Endothelial cell of umbilical vein (primary cell): ENCODE results near the gene FAM221B. TPM values are rescaled to one million over a fixed set of nuclear protein-coding genes. Genes with fewer than 3 reads are reported as not detected.

ENCODE experiments used
- BruUV-seq: library from RNA; stranded (reverse); fragments of 400-500 nt; replicated peaks from 2 replicates; lab custom pipeline; 2021; lab: Mats Ljungman, UMichigan
- CTCF ChIA-PET: fragments of 300-600, 350-600 bp; sonication (Branson Sonifier 250); formaldehyde crosslinking; loops from one replicate; lab custom pipeline; 2021; ENCODE audit warnings: antibody characterized with exemption, inconsistent platforms; lab: Charles Lee
- POLR2A ChIA-PET: fragments of 300-600, 350-600 bp; sonication (Branson Sonifier 250); formaldehyde crosslinking; loops from one replicate; lab custom pipeline; 2021; ENCODE audit warnings: antibody characterized with exemption, inconsistent platforms; lab: Charles Lee
- DNase-seq: peaks from one replicate; pipeline ENCODE4 v3.0.0-alpha.2; 2011; ENCODE audit warnings: low read depth, low spot score
- FAIRE-seq: peaks from 2 replicates; lab custom pipeline; 2011; peaks lifted over from hg19 to GRCh38; lab: Jason Lieb, UNC
- H2AFZ ChIP-seq: 2 replicates; pipeline ENCODE4 v1.6.0; 2012; ENCODE audit warnings: low read depth, low read length, control low read depth, inconsistent platforms
- H3K27ac ChIP-seq: 2 replicates; pipeline ENCODE4 v1.5.1; 2011; ENCODE audit warnings: low read depth, mild to moderate bottlenecking, control low read depth, low read length, moderate library complexity; ENCODE audit not compliant: insufficient read depth
- H3K27me3 ChIP-seq, 2 experiments: 2 replicates each; pipeline versions ENCODE4 v1.6.0 to v1.6.1; 2011; ENCODE audit warnings: low read length in 2 of 2, mixed read lengths in 1 of 2; ENCODE audit not compliant: control insufficient read depth in 2 of 2, insufficient read depth in 2 of 2
- H3K36me3 ChIP-seq, 2 experiments: 2 replicates in 1 of 2; 3 replicates in 1 of 2; pipeline ENCODE4 v1.5.1; 2011; ENCODE audit warnings: low read length in 2 of 2, mild to moderate bottlenecking in 1 of 2, moderate library complexity in 1 of 2; ENCODE audit not compliant: control insufficient read depth in 2 of 2, insufficient read depth in 2 of 2; ENCODE audit errors: extremely low read depth in 1 of 2
- H3K4me1 ChIP-seq: 3 replicates; pipeline ENCODE4 v1.5.1; 2011; ENCODE audit warnings: mild to moderate bottlenecking, low read length; ENCODE audit not compliant: control insufficient read depth, insufficient read depth; ENCODE audit errors: extremely low read depth
- H3K4me2 ChIP-seq: 2 replicates; pipeline ENCODE4 v1.6.1; 2011; ENCODE audit warnings: low read length, control low read depth, mixed read lengths; ENCODE audit not compliant: insufficient read depth
- H3K4me3 ChIP-seq, 3 experiments: fragments of 200-600 bp in 1 of 3; sonication (generic), shearing (Covaris generic) in 1 of 3; replicated peaks in 1 of 3; 2 replicates each; pipeline ENCODE4 v1.5.1; 2011 to 2016; ENCODE audit warnings: control low read depth in 3 of 3, low read length in 3 of 3, mild to moderate bottlenecking in 2 of 3, inconsistent platforms in 1 of 3, low read depth in 1 of 3, moderate library complexity in 1 of 3; ENCODE audit not compliant: insufficient read depth in 1 of 3
- H3K79me2 ChIP-seq: 2 replicates; pipeline ENCODE4 v1.6.0; 2012; ENCODE audit warnings: low read length, inconsistent platforms; ENCODE audit not compliant: control insufficient read depth, insufficient read depth
- H3K9ac ChIP-seq: replicated peaks from 2 replicates; pipeline ENCODE3; 2011; ENCODE audit warnings: low read length, control low read depth; ENCODE audit not compliant: insufficient read depth; ENCODE audit errors: extremely low read depth
- H3K9me1 ChIP-seq: replicated peaks from 3 replicates; pipeline ENCODE4 v1.6.0; 2011; ENCODE audit warnings: mild to moderate bottlenecking, low read length; ENCODE audit not compliant: control insufficient read depth, insufficient read depth; ENCODE audit errors: extremely low read depth
- H3K9me3 ChIP-seq: replicated peaks from 2 replicates; pipeline ENCODE4 v1.5.1; 2012; ENCODE audit warnings: low read length, inconsistent platforms; ENCODE audit not compliant: control insufficient read depth, insufficient read depth
- H4K20me1 ChIP-seq: replicated peaks from 2 replicates; pipeline ENCODE3; 2011; ENCODE audit warnings: mild to moderate bottlenecking, low read length; ENCODE audit not compliant: control insufficient read depth, insufficient read depth; ENCODE audit errors: extremely low read depth
- EZH2 ChIP-seq: IDR thresholded peaks from 2 replicates; pipeline ENCODE4 v1.6.1; 2012; ENCODE audit warnings: borderline replicate concordance, low read depth, mild to moderate bottlenecking, moderate library complexity, low read length, inconsistent platforms; ENCODE audit not compliant: severe bottlenecking
- FOS ChIP-seq: IDR thresholded peaks from 2 replicates; pipeline ENCODE4 v1.6.1; 2011; ENCODE audit warnings: mild to moderate bottlenecking, low read length, moderate library complexity, borderline replicate concordance; ENCODE audit not compliant: insufficient read depth
- GATA2 ChIP-seq: IDR thresholded peaks from 2 replicates; pipeline ENCODE4 v1.7.0; 2011; ENCODE audit warnings: low read depth, mild to moderate bottlenecking, moderate library complexity, mixed read lengths, low read length; ENCODE audit not compliant: insufficient read length, insufficient read depth
- JUN ChIP-seq: IDR thresholded peaks from 2 replicates; pipeline ENCODE4 v1.6.1; 2011; ENCODE audit warnings: borderline replicate concordance, low read depth; ENCODE audit not compliant: insufficient read length, insufficient read depth
- MYC ChIP-seq: IDR thresholded peaks from one replicate; pipeline ENCODE4 v1.6.1; 2011; ENCODE audit warnings: mild to moderate bottlenecking, low read depth, low read length
- POLR2A ChIP-seq: IDR thresholded peaks from 2 replicates; pipeline ENCODE4 v1.6.1; 2012; ENCODE audit warnings: low read depth, mild to moderate bottlenecking, control low read depth, low read length
- POLR2AphosphoS5 ChIP-seq: IDR thresholded peaks from 2 replicates; pipeline ENCODE4 v1.6.1; 2012; ENCODE audit warnings: low read depth, mild to moderate bottlenecking, control low read depth, low read length, moderate library complexity; ENCODE audit not compliant: insufficient read depth
- dilution Hi-C: fragments of 300-500 bp; cut with MboI; formaldehyde crosslinking; loops from one replicate; pipeline ENCODE4 v1.15.0; 2019; ENCODE audit warnings: low sequenced_read_pairs; ENCODE audit not compliant: extremely low pct_ligation_motif_present
- intact Hi-C: fragments of 100-400 bp; cut with micrococcal nuclease; formaldehyde crosslinking; loops from one replicate; pipeline ENCODE4 v1.10.0; 2022
- polyA plus RNA-seq, 4 experiments: library from polyadenylated mRNA; depleted of rRNA in 3 of 4; stranded (reverse) in 3 of 4; unstranded in 1 of 4; fragments of >200 nt; gene quantifications; 2 replicates each; pipeline versions ENCODE4 v1.2.1 to v1.2.3, GENCODE V29; 2011 to 2012; ENCODE audit warnings: missing spikeins in 1 of 4
- total RNA-seq: library from RNA; stranded (reverse); gene quantifications from 2 replicates; pipeline ENCODE4 v1.2.3, GENCODE V29; 2021
- TF ChIP-seq, protein P1 (sequence below), 2 donors: IDR thresholded peaks; 1 replicate in 1 of 2; 2 replicates in 1 of 2; pipeline ENCODE4 v1.5.1; 2011; ENCODE audit warnings: low read length in 2 of 2, mild to moderate bottlenecking in 2 of 2, moderate library complexity in 2 of 2, control low read depth in 1 of 2, inconsistent platforms in 1 of 2, low read depth in 1 of 2; ENCODE audit not compliant: insufficient read depth in 1 of 2; ENCODE audit errors: extremely low read depth in 1 of 2
- TF ChIP-seq, protein P2 (sequence below): IDR thresholded peaks from 2 replicates; pipeline ENCODE4 v1.6.1; 2011; ENCODE audit not compliant: insufficient read depth, insufficient read length

The FAM221B gene
- total and polyA plus RNA-seq, 2 donors (not counting 3 experiments of a cell fraction or from before 2014, with no cell fraction given) = not detected

DNA sequence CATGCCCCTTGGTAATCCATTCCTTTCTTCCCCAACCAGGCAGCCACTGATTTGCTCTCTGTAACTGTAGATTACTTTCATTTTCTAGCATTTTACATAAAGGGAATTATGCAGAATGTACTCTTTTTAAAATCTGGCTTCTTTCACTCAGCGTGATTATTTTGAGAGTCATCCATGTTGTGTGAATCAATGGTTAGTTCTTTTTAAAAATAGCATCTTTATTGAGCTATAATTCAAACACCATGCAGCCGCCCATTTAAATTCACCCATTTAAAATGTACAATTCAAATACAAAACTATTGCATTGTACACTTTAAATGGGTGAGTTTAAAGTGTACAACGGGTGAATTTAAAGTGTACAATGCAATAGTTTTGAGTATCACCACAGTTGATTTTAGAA lies 44.0 kb upstream of the FAM221B start:
- intact Hi-C loops (no loop called here), dilution Hi-C loops (no loop called here)
- Histone ChIP-seq H3K9me1 (no peaks in the 10 kb centered on the region), H3K79me2 (no peaks in the 10 kb centered on the region), H3K4me3 (no peak overlapping the region), H3K9me3 (no peaks in the 10 kb centered on the region), H3K27ac (no peak overlapping the region), H3K4me1 (no peaks in the 10 kb centered on the region), H4K20me1 (no peaks in the 10 kb centered on the region), H3K9ac (no peak overlapping the region), H2AFZ (no peak overlapping the region), H3K36me3 (no peaks in the 10 kb centered on the region), H3K27me3 (peaks cover 4 to 14% of the 10 kb centered on the region in 2 experiments), H3K4me2 (no peak overlapping the region)
- no peak for FAIRE-seq
- DNase-seq = no peak
- ChIA-PET CTCF (interaction anchor here (1.2 to 3.0 kb wide), 3 partner anchors 10 to 46 kb away, joined by 3 to 13 read pairs (median 9); no protein-coding TSS in a partner anchor), POLR2A (no interaction called here)
- TF ChIP-seq MYC (no peak), FOS (no peak), GATA2 (no peak), POLR2AphosphoS5 (no peak)
- TF ChIP-seq, protein P1, sequence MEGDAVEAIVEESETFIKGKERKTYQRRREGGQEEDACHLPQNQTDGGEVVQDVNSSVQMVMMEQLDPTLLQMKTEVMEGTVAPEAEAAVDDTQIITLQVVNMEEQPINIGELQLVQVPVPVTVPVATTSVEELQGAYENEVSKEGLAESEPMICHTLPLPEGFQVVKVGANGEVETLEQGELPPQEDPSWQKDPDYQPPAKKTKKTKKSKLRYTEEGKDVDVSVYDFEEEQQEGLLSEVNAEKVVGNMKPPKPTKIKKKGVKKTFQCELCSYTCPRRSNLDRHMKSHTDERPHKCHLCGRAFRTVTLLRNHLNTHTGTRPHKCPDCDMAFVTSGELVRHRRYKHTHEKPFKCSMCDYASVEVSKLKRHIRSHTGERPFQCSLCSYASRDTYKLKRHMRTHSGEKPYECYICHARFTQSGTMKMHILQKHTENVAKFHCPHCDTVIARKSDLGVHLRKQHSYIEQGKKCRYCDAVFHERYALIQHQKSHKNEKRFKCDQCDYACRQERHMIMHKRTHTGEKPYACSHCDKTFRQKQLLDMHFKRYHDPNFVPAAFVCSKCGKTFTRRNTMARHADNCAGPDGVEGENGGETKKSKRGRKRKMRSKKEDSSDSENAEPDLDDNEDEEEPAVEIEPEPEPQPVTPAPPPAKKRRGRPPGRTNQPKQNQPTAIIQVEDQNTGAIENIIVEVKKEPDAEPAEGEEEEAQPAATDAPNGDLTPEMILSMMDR (IDR thresholded peaks at IDR 0.05; ENCODE audit: extremely low read depth in 1 of 2, insufficient read depth in 1 of 2, low read depth in 1 of 2, low read length in 2 of 2) = no peak
- no TSS peak for BruUV-seq

DNA sequence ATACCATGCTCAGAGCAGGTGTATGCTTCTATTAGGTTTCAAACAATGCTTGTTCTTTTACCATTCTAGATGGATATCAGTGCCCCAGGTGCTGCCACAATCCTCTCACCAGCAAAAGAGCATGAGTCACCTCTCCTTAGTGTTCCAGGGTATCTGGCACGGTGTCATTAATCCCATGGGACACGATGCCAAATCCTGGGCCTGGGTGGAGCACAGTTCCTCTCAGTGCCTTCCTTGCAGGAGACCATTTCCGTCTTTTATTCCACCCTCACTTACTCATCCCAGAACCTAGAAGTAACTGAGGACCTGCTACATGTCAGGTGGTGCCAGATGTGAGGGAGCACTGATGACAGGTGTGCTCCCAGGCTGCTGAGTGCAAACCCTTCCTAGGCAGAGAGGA lies 43.0 kb upstream of the FAM221B start:
- no TSS peak for BruUV-seq
- Histone ChIP-seq H3K4me2 (no peak overlapping the region), H3K9me1 (no peaks in the 10 kb centered on the region), H3K27ac (no peak overlapping the region), H3K27me3 (peaks cover 2 to 14% of the 10 kb centered on the region in 2 experiments), H3K9me3 (no peaks in the 10 kb centered on the region), H3K36me3 (no peaks in the 10 kb centered on the region), H3K79me2 (no peaks in the 10 kb centered on the region), H3K4me1 (no peaks in the 10 kb centered on the region), H3K4me3 (no peak overlapping the region), H3K9ac (no peak overlapping the region), H4K20me1 (no peaks in the 10 kb centered on the region), H2AFZ (no peak overlapping the region)
- CTCF ChIA-PET = interaction anchor here (1.9 to 3.0 kb wide), 2 partner anchors 12 to 81 kb away, joined by 5 to 13 read pairs; no protein-coding TSS in a partner anchor
- POLR2A ChIA-PET = no interaction called here
- TF ChIP-seq POLR2AphosphoS5 (no peak), MYC (no peak), GATA2 (no peak), JUN (no peak), EZH2 (no peak), POLR2A (no peak), FOS (no peak)
- TF ChIP-seq, protein P2, sequence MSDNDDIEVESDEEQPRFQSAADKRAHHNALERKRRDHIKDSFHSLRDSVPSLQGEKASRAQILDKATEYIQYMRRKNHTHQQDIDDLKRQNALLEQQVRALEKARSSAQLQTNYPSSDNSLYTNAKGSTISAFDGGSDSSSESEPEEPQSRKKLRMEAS = no peak
- TF ChIP-seq, protein P1 (IDR thresholded peaks at IDR 0.05; ENCODE audit: extremely low read depth in 1 of 2, insufficient read depth in 1 of 2, low read depth in 1 of 2, low read length in 2 of 2) = no peak
- FAIRE-seq (no peak), DNase-seq (no peak)
- intact Hi-C loops = no loop called here
- dilution Hi-C loops = no loop called here
